ENCODE data around the gene PRR32.
"Not testable (repeated sequence)": the region's sequence is repeated elsewhere in the genome, so short reads cannot be mapped to it uniquely, and the experiment has no call there.

The PRR32 gene, protein sequence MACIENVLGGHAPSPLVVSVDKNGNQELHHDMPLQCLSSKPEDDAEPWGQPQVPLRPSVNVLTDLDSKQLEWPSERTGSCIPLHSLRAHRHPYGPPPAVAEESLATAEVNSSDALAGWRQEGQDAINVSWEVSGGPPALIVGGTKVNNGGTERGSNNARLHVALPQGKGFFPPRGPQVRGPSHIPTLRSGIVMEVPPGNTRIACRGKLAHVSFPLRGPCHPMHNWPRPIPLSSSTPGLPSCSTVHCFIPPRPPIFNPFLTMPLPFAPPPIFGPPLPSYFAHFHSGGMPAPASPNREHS

DNA sequence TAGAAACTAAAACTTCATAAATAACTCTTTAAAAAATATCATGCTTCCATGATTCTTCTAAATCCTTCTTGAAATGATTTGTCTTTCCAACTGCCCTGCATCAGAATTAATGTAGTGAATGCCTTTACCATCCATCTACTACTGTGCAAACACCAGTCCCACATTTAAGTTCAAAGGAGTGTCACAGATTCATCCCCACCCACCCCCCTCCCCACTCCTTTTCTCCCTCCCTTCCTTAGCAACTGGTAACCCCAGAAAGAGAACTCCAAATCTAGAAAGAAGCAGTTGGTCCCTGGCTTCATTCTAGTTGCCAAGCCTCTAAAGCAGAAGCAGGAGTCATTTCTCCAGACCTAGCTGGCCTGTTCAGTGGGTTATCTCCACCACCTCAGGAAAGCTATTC is at the start of gene PRR32:
Gene PRR32, plus strand, starts transcription at position 301 of the 400 bp plus-strand sequence. CDS start 115 bp downstream, outside the sequence.
- DNase-seq (ENCODE audit: insufficient read length, low spot score) (no peak), FAIRE-seq (no peak)
- no peak for TF ChIP-seq POLR2A (IDR thresholded peaks at IDR 0.05; ENCODE audit: low read depth, low read length)

DNA sequence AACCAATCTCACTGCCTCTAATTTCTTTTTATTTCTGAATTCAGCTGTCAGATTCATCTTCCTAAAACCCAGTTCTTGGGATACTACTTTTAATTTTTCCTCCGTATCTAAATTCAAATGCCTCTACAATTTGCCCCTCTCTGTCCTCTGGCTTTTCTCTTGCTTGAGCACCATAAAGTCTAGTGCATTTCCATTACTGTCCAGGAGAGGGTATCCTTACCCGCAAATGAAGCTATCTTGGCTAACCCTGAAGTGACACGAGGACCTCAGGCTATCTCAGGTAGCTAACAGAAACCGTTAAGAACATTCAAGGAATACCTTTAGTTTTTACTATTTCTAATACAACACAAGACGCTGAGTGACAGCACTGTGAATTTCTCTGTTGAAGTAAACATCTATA is 49.4 kb upstream of the PRR32 start:
- no peak for FAIRE-seq
- no peak for DNase-seq (ENCODE audit: insufficient read length, low spot score)
- no peak for TF ChIP-seq POLR2A (IDR thresholded peaks at IDR 0.05; ENCODE audit: low read depth, low read length)

DNA sequence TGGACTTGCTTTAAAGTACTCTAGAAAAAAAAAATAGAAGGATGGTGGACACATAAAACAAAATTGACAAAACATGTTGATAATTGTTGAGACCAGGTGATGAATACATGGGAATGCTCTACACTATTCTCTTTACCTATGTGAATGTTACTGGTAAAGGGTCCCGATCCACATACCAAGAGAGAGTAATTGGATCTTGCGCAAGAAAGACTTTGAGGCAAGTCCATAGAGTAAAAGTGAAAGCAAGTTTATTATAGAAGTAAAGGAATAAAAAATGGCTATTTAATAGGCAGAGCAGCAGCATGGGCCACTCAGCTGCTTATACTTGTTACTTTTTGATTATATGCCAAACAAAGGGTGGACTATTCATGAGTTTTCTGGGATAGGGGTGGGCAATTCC is 34.0 kb upstream of the PRR32 start:
- FAIRE-seq (no peak), DNase-seq (ENCODE audit: insufficient read length, low spot score) (no peak)
- TF ChIP-seq POLR2A (IDR thresholded peaks at IDR 0.05; ENCODE audit: low read depth, low read length): no peak

DNA sequence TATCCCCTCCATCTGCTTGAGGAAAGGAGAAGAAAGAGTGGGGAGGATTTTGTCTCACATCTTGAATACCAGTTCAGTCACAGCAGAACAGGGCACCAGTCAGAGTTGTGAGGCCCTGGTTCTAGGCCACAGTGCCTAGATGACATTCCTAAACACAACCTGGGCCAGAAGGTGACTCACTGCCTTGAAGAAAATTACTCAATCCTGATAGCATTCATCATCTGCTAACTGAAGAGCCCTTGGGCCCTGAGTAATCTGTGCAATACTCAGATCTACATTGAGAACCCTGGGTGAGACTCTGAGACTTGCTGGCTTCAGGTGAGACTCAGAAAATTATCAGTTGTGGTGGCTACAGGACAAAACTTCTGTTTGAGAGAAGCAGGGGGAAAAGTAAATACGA is 20.5 kb upstream of the PRR32 start:
- no peak for DNase-seq (ENCODE audit: insufficient read length, low spot score)
- no peak for FAIRE-seq
- TF ChIP-seq POLR2A (IDR thresholded peaks at IDR 0.05; ENCODE audit: low read depth, low read length): no peak

DNA sequence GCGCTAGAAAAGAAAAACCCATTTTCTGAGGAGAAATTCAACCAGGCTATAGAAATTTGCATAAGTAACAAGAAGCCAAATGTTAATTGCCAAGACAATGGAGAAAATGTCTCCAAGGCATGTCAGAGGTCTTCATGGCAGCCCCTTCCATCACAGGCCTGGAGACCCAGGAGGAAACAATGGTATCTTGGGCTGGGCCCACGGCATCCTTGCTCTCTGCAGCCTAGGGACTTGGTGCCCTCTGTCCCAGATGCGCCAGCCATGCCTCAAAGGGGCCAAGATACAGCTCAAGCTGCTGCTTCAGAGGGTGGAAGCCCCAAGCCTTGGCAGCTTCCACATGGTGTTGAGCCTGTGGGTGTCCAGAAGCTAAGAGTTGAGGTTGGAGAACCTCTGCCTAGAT is 12.7 kb upstream of the PRR32 start:
- FAIRE-seq; DNase-seq (ENCODE audit: insufficient read length, low spot score): not testable (repeated sequence)

DNA sequence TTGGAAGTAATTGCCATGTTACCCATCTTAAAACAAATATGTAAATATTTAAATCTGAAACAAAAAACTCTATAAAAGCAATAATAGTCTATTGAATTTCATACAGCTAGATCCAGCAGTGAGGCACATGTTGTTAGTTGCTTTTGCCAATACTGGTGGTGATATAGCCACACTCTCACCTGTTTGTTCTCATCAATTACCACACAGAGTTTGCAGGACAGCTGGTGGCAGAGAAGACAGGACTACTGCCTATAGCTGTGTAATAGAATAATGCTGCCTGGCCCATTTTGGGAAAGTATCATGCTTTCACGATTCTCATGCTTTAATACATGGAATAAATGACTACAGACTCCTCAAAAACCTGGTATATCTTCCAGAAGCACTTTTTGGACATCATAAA is 3.7 kb upstream of the PRR32 start:
- TF ChIP-seq POLR2A (IDR thresholded peaks at IDR 0.05; ENCODE audit: low read depth, low read length): no peak
- DNase-seq (ENCODE audit: insufficient read length, low spot score) (no peak), FAIRE-seq (no peak)

DNA sequence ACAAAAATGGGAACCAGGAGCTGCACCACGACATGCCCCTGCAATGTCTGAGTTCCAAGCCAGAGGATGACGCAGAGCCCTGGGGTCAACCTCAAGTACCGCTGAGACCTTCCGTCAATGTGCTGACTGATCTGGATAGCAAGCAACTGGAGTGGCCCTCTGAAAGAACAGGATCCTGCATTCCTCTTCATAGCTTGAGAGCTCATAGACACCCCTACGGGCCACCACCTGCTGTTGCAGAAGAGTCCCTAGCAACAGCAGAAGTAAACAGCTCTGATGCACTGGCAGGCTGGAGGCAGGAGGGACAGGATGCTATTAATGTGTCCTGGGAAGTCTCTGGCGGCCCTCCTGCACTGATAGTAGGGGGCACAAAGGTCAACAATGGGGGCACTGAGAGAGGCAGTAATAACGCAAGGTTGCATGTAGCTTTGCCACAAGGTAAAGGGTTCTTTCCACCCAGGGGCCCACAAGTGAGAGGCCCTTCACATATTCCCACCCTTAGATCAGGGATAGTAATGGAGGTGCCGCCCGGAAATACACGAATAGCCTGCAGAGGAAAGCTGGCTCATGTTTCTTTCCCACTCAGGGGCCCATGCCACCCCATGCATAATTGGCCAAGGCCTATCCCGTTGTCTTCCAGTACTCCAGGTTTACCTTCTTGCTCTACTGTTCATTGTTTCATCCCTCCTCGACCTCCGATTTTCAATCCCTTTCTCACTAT is 1.3 kb downstream of the PRR32 start:
- FAIRE-seq (no peak), DNase-seq (ENCODE audit: insufficient read length, low spot score) (no peak)
- TF ChIP-seq POLR2A (IDR thresholded peaks at IDR 0.05; ENCODE audit: low read depth, low read length): no peak

DNA sequence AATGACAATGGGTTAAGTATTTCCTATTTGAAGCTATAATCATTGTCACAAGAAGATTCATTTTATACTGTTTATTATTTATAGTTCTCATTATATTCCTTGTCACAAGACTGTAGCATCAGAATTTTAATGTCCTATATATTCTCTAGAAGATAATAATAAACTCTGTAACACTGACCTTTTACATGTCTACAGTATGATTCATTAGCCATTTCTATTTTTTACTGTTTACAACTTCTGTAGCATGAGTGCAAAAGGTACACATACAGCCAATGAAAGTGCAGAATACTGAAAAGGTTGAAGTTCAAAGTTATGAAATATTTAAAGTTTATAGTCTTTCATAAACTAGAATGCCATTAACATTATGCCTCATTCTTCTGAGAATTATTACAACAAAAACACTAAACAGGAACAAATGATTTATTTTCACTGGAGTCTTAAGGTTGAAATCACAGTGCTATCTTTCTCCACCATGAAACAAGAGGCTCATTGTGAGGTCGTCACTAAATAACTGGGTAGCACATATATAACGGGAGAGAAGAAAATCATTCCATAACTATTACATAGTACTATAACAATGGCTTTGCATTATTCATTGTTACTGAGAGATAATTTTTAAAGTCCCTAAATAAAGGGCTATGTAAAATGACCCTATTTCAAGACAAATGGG is 4.9 kb downstream of the PRR32 start:
- TF ChIP-seq POLR2A (IDR thresholded peaks at IDR 0.05; ENCODE audit: low read depth, low read length): no peak
- DNase-seq (ENCODE audit: insufficient read length, low spot score) (no peak), FAIRE-seq (no peak)

DNA sequence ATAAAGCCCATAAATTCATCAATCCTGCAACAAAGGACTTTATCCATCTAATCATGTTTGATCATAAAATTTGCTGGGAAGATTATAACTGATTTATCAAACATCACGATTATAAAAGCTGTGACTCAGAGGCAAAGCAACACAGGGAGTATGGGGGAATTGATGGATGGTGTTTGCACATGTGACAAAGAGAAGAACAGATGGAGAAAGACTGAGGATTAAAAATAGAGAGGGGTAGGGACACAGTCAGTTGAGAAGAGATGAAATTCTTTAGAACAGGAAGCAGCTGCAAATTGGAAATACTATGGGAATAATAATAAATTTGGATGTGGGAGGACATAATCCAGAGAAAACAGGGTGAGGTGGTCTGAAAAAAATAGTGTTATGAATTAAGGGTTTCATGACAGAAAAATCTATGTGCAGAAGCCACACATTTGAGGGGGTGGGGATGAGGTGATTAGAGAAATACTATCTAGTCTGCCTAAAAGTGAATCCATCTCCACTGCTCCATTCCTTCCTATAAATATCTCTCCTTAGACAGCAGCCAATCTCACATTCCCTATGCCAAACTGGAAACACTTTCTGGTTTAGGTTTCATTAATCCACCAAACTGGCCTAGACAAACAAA is 6.2 kb downstream of the PRR32 start:
- TF ChIP-seq POLR2A (IDR thresholded peaks at IDR 0.05; ENCODE audit: low read depth, low read length): no peak
- FAIRE-seq (no peak), DNase-seq (ENCODE audit: insufficient read length, low spot score) (no peak)

DNA sequence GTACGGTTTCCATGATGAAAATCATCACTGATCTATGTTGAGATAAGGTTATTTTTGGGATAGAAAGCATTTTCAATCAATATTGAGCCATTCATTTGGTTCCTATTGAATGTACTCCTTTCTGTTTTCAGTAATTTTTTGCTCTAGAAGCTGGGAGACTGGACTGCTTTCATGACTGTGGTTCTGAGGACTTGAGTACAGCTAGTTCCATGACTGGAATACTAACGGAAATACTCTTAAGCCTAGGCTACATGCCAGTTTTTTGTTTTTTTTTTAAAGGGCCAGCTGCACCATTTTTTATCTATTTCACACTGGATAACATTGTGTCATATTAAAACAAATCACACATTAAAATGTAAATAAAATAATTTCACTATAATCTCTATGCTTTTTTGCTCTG is 16.7 kb downstream of the PRR32 start:
- DNase-seq (ENCODE audit: insufficient read length, low spot score) (no peak), FAIRE-seq (no peak)
- TF ChIP-seq POLR2A (IDR thresholded peaks at IDR 0.05; ENCODE audit: low read depth, low read length): no peak

DNA sequence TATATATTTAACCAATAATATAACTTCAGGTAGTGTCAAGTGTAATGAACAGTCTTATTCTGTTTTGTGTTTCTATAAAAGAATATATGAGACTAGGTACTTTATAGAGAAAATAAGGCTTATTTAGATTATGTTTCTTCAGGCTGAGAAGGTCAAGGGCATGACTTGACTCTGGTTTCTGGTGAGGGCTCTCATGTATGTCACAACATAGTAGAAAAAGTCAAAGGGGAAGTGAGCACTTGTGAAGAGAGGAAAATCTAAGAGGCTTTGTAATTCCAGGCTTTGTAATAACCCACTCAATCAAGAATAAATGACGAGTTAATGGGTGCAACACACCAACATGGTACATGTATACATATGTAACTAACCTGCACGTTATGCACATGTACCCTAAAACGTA is 27.6 kb downstream of the PRR32 start:
- no peak for DNase-seq (ENCODE audit: insufficient read length, low spot score)
- no peak for TF ChIP-seq POLR2A (IDR thresholded peaks at IDR 0.05; ENCODE audit: low read depth, low read length)
- no peak for FAIRE-seq

DNA sequence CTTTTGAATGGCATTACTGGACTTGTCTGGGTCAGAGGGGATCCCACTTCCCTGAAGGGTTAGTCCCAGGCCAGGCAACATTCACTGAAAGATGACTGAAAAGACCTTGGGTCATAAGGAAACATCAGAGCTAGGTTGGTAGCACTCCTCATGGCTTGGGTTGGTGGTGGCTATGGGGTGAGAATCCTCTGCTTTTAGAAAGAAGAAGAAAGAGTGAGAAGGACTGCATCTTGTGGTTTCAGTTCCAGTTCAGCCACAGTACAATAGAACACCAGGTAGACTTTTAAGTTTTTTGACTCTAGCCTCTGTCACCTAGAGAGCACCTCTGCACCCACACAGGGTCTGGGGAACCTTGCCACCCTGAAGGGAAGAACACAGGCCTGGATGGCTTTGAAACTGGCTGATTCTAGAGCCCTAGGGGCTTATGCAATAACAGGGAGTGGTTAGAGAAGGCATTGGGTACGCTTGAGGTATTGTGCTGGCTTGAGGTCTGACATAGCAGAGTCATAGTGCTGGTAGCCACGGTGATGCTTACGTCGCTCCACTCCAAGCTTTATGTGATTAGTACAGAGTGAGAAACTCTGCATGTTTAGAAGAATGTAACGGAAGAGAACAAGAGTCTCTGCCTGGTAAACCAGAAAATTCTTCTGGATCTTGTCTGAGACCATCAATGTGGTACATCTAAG is 36.5 kb downstream of the PRR32 start:
- DNase-seq (ENCODE audit: insufficient read length, low spot score) (no peak), FAIRE-seq (no peak)
- TF ChIP-seq POLR2A (IDR thresholded peaks at IDR 0.05; ENCODE audit: low read depth, low read length): no peak
